ENCODE data around the gene PBX1. TPM values are rescaled to one million over a fixed set of nuclear protein-coding genes. Genes with fewer than 3 reads are reported as not detected.

The PBX1 gene
- total RNA-seq, 2 donors from 2014 or later = 50.2 to 60.4 TPM

DNA sequence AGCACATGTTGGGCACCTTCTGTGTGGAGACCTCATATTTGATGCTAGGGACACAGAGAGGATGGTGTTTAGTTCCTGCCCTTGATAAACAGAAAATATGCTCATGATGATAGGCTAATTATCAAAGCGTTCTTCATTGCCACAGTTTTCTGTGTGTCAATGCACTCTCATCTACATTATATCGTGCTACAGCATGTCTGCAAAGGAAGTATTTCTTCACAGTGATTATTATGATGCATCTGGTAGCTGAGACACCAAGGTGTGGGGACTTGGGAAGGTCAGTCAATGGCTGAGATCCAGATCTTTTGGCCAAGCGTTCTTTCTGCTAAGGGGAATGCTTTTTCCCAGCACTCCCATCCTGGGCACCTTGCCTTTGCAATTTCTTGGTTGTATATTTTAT lies 321.2 kb downstream of the PBX1 start:
- Histone ChIP-seq H3K27me3 (replicated peaks; ENCODE audit: insufficient read depth) (no peaks in the 10 kb centered on the region), H3K27ac (no peak overlapping the region), H3K9me3 (no peaks in the 10 kb centered on the region), H3K4me1 (replicated peaks) (no peaks in the 10 kb centered on the region), H3K36me3 (no peaks in the 10 kb centered on the region), H3K4me3 (no peak overlapping the region)
- DNase-seq (ENCODE audit: low spot score) = no peak
- intact Hi-C loops (cut with DNase I) = no loop called here
- TF ChIP-seq POLR2AphosphoS5 (IDR thresholded peaks at IDR 0.05) = no peak
- WGBS = 89% methylated on average over 3 of the region's 3 CpGs

- DNase-seq (ENCODE audit: low spot score) = no peak
- TF ChIP-seq POLR2A (IDR thresholded peaks at IDR 0.05) = no peak
- TF ChIP-seq CTCF (IDR thresholded peaks at IDR 0.05) = no peak
- TF ChIP-seq POLR2AphosphoS5 (IDR thresholded peaks at IDR 0.05) = no peak
- H3K4me3 ChIP-seq = no peak overlapping the region
- 96% methylated on average over 2 of the region's 2 CpGs for WGBS
- H3K36me3 ChIP-seq = no peaks in the 10 kb centered on the region
- no peaks in the 10 kb centered on the region for H3K27me3 ChIP-seq (replicated peaks; ENCODE audit: insufficient read depth)
- intact Hi-C loops (cut with DNase I) = no loop called here
- no peaks in the 10 kb centered on the region for H3K4me1 ChIP-seq (replicated peaks)
- H3K27ac ChIP-seq = no peak overlapping the region
- H3K9me3 ChIP-seq = no peaks in the 10 kb centered on the region
Measured at GRCh38 chr1:164880644-164881043, 321.7 kb downstream of the PBX1 start.

DNA sequence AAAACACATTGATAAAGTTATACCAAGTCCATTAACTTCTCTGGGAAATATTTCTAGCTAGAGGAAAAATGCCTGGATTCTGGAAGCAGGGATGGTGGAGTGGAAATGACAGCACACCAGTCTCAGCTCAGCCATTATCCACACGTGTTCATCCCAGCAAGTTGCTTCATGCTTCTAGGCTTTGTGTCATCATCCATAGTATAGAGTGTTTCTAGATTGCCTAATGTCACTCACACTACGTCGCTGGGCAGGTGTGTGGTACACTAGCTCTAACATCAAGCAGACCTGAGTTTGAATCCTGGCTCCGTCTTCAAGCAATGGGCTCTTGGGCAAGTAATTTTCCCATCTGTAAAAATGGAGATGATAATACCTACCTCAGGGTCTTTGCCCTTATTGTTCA lies 326.3 kb downstream of the PBX1 start:
- Histone ChIP-seq H3K4me3 (no peak overlapping the region), H3K27ac (no peak overlapping the region), H3K36me3 (no peaks in the 10 kb centered on the region), H3K4me1 (replicated peaks) (no peaks in the 10 kb centered on the region), H3K9me3 (no peaks in the 10 kb centered on the region), H3K27me3 (replicated peaks; ENCODE audit: insufficient read depth) (no peaks in the 10 kb centered on the region)
- 96% methylated on average over 4 of the region's 4 CpGs for WGBS
- DNase-seq (ENCODE audit: low spot score) = no peak
- TF ChIP-seq CTCF (IDR thresholded peaks at IDR 0.05) = no peak
- intact Hi-C loops (cut with DNase I) = no loop called here

GRCh38 chr1:164886101-164886500 lies 327.1 kb downstream of the PBX1 start:
- H3K27me3 ChIP-seq (replicated peaks; ENCODE audit: insufficient read depth) = no peaks in the 10 kb centered on the region
- H3K4me3 ChIP-seq = no peak overlapping the region
- H3K9me3 ChIP-seq = no peaks in the 10 kb centered on the region
- no peak for DNase-seq (ENCODE audit: low spot score)
- TF ChIP-seq POLR2AphosphoS5 (IDR thresholded peaks at IDR 0.05) (no peak), CTCF (IDR thresholded peaks at IDR 0.05) (no peak), POLR2A (IDR thresholded peaks at IDR 0.05) (no peak)
- 91% methylated on average over 1 of the region's 1 CpG for WGBS
- intact Hi-C loops (cut with DNase I) = no loop called here
- H3K27ac ChIP-seq = no peak overlapping the region
- no peaks in the 10 kb centered on the region for H3K36me3 ChIP-seq
- H3K4me1 ChIP-seq (replicated peaks) = no peaks in the 10 kb centered on the region

- Histone ChIP-seq H3K9me3 (no peaks in the 10 kb centered on the region), H3K27me3 (replicated peaks; ENCODE audit: insufficient read depth) (no peaks in the 10 kb centered on the region), H3K4me1 (replicated peaks) (no peaks in the 10 kb centered on the region), H3K27ac (no peak overlapping the region), H3K4me3 (no peak overlapping the region), H3K36me3 (no peaks in the 10 kb centered on the region)
- DNase-seq (ENCODE audit: low spot score) = no peak
- intact Hi-C loops (cut with DNase I) = no loop called here
- TF ChIP-seq POLR2A (IDR thresholded peaks at IDR 0.05) = no peak
- no peak for TF ChIP-seq POLR2AphosphoS5 (IDR thresholded peaks at IDR 0.05)
- no peak for TF ChIP-seq CTCF (IDR thresholded peaks at IDR 0.05)
Measured at GRCh38 chr1:164891615-164892014, 332.6 kb downstream of the PBX1 start.
